ENCODE measurements around the gene ARID5B. TPM values are rescaled to one million over a fixed set of nuclear protein-coding genes. Genes with fewer than 3 reads are reported as not detected.

Gene ARID5B
- total RNA-seq, 3 donors from 2014 or later: 21.9 to 34.1 (median 22.4) TPM

DNA sequence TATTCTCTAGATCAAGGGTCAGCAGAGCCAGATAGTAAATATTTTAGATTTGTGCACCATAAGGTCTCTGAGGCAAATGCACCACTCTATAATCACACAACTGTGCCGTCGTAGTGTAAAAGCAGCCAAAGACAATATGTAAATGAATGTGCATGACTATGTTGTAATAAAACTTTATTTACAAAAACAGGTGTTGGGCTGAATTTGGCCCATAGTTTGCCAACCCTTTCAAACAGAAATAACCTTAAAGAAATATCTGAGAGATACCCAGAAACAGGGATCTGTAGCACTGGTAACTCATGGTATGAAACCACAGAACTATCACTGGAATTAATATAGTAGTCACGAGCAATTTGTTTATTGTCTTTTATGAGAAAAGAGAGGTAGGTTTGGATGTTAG, 86.0 kb downstream of the ARID5B start:
- Histone ChIP-seq H3K9me3 (no peaks in the 10 kb centered on the region), H3K4me1 (ENCODE audit: low read depth) (peaks cover 12% of the 10 kb centered on the region), H3K4me3 (no peak overlapping the region), H3K36me3 (ENCODE audit: low read depth) (no peaks in the 10 kb centered on the region)
- TF ChIP-seq, protein P1, sequence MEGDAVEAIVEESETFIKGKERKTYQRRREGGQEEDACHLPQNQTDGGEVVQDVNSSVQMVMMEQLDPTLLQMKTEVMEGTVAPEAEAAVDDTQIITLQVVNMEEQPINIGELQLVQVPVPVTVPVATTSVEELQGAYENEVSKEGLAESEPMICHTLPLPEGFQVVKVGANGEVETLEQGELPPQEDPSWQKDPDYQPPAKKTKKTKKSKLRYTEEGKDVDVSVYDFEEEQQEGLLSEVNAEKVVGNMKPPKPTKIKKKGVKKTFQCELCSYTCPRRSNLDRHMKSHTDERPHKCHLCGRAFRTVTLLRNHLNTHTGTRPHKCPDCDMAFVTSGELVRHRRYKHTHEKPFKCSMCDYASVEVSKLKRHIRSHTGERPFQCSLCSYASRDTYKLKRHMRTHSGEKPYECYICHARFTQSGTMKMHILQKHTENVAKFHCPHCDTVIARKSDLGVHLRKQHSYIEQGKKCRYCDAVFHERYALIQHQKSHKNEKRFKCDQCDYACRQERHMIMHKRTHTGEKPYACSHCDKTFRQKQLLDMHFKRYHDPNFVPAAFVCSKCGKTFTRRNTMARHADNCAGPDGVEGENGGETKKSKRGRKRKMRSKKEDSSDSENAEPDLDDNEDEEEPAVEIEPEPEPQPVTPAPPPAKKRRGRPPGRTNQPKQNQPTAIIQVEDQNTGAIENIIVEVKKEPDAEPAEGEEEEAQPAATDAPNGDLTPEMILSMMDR (IDR thresholded peaks at IDR 0.05): no peak
- intact Hi-C loops (cut with DNase I, micrococcal nuclease): no loop called here
- no peak for DNase-seq
- peak; percentile 8 for ATAC-seq

- intact Hi-C loops (cut with DNase I, micrococcal nuclease): no loop called here
- Histone ChIP-seq H3K9me3 (no peaks in the 10 kb centered on the region), H3K4me3 (no peak overlapping the region), H3K4me1 (ENCODE audit: low read depth) (peaks cover 15% of the 10 kb centered on the region), H3K36me3 (ENCODE audit: low read depth) (no peaks in the 10 kb centered on the region)
- DNase-seq (no peak), ATAC-seq (peak; percentile 78)
- TF ChIP-seq, protein P1 (IDR thresholded peaks at IDR 0.05): no peak
Observed at GRCh38 chr10:61987951-61988379, 86.5 kb downstream of the ARID5B start.

GRCh38 chr10:61989995-61990760, 88.7 kb downstream of the ARID5B start:
- H3K4me1 ChIP-seq (ENCODE audit: low read depth): peaks cover 34% of the 10 kb centered on the region
- no peak for DNase-seq
- H3K36me3 ChIP-seq (ENCODE audit: low read depth): no peaks in the 10 kb centered on the region
- no peak overlapping the region for H3K4me3 ChIP-seq
- TF ChIP-seq, protein P1 (IDR thresholded peaks at IDR 0.05): no peak
- no peak for ATAC-seq
- no peaks in the 10 kb centered on the region for H3K9me3 ChIP-seq
- intact Hi-C loops (cut with DNase I, micrococcal nuclease): no loop called here

GRCh38 chr10:61990761-61991135, 89.2 kb downstream of the ARID5B start:
- Histone ChIP-seq H3K4me1 (ENCODE audit: low read depth) (peaks cover 36% of the 10 kb centered on the region), H3K4me3 (no peak overlapping the region), H3K9me3 (no peaks in the 10 kb centered on the region), H3K36me3 (ENCODE audit: low read depth) (no peaks in the 10 kb centered on the region)
- DNase-seq: no peak
- intact Hi-C loops (cut with DNase I, micrococcal nuclease): no loop called here
- TF ChIP-seq, protein P1 (IDR thresholded peaks at IDR 0.05): no peak
- ATAC-seq: no peak

- ATAC-seq: no peak
- no peak for DNase-seq
- intact Hi-C loops (cut with DNase I, micrococcal nuclease): no loop called here
- TF ChIP-seq, protein P1 (IDR thresholded peaks at IDR 0.05): no peak
- Histone ChIP-seq H3K36me3 (ENCODE audit: low read depth) (no peaks in the 10 kb centered on the region), H3K9me3 (no peaks in the 10 kb centered on the region), H3K4me3 (no peak overlapping the region), H3K4me1 (ENCODE audit: low read depth) (peaks cover 36% of the 10 kb centered on the region)
Observed at GRCh38 chr10:61991166-61991565, 89.7 kb downstream of the ARID5B start.

Data from mucosa of descending colon (tissue), 3 donors.